Epithelial cell of esophagus (primary cell): ENCODE results near the gene ALG5.

Experiments
- DNase-seq: peaks from one replicate; pipeline ENCODE4 v3.0.0; 2010; ENCODE audit warnings: low read depth
- H3K4me3 ChIP-seq: 2 replicates; pipeline ENCODE4 v1.5.1; 2011; ENCODE audit warnings: mild to moderate bottlenecking, low read length, control low read depth
- CTCF ChIP-seq: IDR thresholded peaks from 2 replicates; pipeline ENCODE4 v1.5.1; 2011; ENCODE audit warnings: low read depth, mild to moderate bottlenecking, low read length, control low read depth, inconsistent platforms; ENCODE audit not compliant: insufficient read depth; ENCODE audit errors: missing control alignments

Gene ALG5

DNA sequence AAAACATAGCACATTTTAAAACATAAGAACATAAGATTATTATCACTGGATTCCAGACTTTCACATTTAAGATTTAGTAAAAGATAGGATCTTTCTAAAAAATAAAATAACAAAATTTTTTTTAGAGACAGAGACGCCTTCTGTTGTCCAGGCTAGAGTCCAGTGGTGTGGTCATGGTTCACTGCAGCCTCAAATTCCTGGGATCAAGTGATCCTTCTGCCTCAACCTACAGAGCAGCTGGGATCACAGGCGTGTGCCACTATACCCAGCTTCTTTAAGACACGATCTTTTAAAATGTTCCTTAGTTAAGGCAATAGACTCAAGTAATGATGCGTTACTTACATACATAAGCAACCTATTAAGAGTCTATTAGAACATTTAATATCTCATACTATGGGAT, 32.7 kb downstream of the ALG5 start:
- no peak for DNase-seq
- TF ChIP-seq CTCF: no peak
- H3K4me3 ChIP-seq: no peak overlapping the region

GRCh38 chr13:36965767-36966166, 33.4 kb downstream of the ALG5 start:
- H3K4me3 ChIP-seq: no peak overlapping the region
- no peak for TF ChIP-seq CTCF
- DNase-seq: peak; percentile 96

DNA sequence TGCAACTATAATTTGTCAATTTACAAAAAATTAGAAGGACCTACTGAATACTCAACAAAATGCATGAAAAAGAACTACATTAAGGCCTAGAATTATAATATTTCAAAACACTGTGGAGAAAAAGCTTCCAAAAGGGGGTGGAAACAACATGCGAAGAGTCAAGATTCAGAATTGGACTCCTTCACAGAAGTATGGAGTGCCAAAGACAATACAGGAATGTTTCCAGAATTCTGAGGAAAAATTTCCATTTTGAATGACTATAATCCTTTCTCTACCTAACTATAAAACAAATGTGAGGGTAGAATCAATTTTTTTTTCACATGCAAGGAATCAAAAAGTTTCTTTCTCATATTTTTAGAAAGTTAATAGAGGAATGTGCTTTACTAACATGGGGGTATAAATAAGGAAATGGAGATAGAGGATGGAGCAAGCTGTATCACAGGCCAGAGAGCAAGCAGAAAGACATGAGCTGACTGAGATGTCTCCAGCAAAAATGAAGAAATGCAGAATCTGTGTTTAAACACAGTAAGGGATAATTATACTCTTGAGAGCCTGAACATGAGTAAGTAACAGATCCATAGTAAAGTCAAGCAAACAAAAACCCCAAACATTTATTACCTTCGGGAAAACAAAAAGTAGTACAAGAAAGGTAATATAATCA, 39.6 kb downstream of the ALG5 start:
- DNase-seq: no peak
- TF ChIP-seq CTCF: no peak
- no peak overlapping the region for H3K4me3 ChIP-seq

DNA sequence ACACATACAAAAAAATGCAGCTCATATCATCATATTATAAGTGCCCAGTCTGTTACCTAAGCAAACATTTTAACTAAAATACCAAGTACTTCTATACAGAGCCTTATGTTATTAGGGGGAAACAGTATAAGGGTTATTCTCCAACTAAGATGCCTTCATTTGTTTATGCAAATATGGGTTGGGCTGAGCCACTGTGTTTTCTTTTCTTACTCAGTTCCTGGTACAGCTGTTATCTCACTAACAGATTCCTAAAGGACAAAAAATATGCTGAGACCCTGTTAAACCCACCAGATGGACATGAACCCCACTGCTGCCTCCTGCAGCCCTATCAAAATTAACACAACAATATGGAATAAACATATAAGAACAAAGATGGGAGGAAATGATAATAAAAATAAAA, 44.6 kb downstream of the ALG5 start:
- no peak for TF ChIP-seq CTCF
- DNase-seq: no peak
- no peak overlapping the region for H3K4me3 ChIP-seq

DNA sequence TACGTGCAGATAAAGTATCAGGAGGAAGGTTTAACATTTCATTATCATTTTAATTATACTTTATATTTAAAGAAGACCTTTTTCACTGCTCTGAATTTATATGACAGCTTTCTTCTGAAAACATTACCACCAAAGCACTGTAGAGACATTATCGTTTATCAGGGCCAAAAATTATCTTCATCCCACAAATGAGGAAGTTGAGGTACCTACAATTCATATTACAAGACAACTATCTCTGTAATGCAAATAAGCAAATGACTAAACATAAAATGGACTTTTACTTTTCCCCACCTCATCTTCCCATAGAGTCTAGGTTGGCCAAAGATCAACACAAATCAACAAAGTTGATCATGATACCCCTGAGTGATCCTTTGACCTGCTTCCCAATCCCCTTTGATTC, 48.2 kb downstream of the ALG5 start:
- no peak for TF ChIP-seq CTCF
- H3K4me3 ChIP-seq: no peak overlapping the region
- no peak for DNase-seq

DNA sequence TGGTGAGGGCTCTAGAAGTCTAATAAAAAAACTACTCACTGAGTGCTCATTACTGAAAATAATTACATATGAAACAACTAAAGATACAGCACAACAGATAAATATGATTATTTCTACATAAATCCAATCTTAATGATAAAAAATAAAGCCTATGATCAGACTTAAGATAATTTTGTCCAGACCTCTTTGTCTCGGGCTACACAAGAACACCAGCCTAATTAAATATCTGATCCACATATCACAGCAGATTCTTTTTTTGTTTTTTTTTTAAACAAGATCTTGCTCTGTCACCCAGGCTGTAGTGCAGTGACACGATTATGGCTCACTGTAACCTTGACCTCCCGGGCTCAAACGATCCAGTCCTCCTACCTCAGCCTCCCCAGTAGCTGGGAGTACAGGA, 48.8 kb downstream of the ALG5 start:
- no peak overlapping the region for H3K4me3 ChIP-seq
- TF ChIP-seq CTCF: no peak

DNA sequence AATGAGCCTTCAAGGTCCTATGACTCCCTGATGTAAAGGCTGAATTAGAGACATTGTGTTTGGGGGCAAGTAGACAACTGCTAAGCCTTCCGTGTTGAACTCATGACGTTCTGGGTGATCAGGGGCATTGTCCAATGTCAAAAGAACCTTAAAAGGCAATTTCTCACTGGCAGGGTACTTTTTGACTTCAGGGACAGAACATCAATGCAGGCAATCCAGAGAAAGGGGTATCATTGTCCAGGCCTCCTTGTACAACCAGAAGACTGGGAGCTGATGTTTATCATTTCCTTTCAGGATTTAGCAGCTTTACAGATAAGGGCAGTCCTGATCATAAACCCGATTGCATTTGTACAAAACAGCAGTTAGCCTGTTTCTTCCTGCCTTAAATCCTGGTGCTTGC, 54.1 kb downstream of the ALG5 start:
- H3K4me3 ChIP-seq: no peak overlapping the region
- no peak for DNase-seq
- no peak for TF ChIP-seq CTCF

More for the DNA sequence above, 48.8 kb downstream of the ALG5 start:
- no peak for DNase-seq
